SIG-M5 treated with dmso at 0.1 percent for 504 hours (cell line): Measurements from ENCODE around the gene LCN2.
"Not testable (repeated sequence)": the region's sequence is repeated elsewhere in the genome, so short reads cannot be mapped to it uniquely, and the experiment has no call there.

ENCODE experiments used
- DNase-seq: peaks from one replicate; lab custom pipeline; 2025; ENCODE audit not compliant: unreplicated experiment; lab: John Stamatoyannopoulos, UW

LCN2 gene

GRCh38 chr9:128127990-128128835 is 21.0 kb upstream of the LCN2 start:
- DNase-seq, result peak; percentile 83

DNA sequence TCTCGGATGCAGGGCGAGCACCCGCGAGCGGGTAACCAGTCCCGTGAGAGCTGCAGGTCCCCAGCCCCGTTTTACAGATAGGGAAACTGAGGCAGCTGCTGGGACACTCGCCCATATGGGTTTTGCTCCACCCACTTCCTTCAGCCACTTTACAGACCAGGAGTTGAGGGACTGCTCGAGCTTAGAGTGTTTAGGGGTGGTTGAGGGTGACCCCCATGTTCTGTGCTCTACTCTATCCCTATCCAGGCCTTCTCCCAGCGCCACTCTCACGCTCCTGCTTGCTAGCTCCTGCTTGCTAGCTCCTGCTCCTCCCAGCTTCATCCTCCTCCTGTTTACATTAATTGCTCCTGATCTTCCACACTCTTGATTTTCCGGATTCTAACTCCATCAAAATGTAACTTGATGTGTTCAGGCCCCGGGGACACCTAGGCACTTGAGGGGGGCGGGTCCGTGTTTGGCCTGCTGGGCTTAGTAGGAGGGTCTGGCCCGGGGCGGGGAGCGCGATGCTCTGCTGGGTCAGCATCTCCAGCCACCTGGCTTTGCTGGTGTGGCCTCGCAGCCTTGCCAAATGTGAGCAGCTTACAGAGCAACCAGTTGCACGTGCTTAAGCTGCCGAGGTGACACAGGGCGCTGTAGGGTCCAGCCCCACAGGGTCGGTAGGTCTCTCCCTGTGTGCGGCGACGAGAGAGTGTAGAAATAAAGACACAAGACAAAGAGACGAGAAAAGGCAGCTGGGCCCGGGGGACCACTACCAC is 20.2 kb upstream of the LCN2 start:
- DNase-seq, result no peak

DNA sequence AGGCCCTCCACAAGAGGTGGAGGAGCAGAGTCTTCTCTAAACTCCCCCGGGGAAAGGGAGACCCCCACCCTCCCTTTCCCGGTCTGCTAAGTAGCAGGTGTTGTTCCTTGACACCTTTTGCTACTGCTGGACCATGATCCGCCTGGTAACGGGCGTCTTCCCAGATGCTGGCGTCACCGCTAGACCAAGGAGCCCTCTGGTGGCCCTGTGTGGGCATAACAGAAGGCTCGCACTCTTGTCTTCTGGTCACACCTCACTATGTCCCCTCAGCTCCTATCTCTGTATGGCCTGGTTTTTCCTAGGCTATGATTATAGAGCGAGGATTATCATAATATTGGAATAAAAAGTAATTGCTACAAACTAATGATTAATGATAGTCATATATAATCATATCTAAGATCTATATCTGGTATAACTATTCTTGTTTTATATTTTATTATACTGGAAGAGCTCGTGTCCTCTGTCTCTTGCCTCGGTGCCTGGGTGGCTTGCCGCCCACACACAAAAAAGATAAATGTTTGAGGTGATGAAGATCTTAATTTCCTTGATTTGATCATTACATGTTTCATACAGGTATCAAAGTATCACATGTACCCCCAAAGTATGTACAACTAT is 19.2 kb upstream of the LCN2 start:
- not testable (repeated sequence) for DNase-seq

DNA sequence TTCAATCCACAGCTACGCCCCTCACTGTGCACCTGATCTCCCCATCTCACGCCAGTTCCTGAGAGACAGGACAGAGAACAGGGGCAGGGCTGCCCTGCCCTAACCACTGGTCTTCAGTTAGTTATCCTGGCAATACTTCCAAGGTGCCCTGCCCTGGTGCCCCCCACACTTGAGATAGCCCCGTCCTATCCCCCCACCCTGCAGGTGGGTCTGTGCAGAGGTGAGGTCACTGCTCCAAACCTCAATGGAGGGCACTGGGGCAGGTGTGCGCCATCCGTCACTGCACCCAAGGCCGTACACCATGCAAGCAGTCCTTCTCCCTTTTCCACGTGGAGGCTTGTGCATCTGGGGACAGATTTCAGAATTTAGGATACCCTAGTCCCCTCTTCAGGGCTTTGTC is 18.6 kb upstream of the LCN2 start:
- DNase-seq, result not testable (repeated sequence)

DNA sequence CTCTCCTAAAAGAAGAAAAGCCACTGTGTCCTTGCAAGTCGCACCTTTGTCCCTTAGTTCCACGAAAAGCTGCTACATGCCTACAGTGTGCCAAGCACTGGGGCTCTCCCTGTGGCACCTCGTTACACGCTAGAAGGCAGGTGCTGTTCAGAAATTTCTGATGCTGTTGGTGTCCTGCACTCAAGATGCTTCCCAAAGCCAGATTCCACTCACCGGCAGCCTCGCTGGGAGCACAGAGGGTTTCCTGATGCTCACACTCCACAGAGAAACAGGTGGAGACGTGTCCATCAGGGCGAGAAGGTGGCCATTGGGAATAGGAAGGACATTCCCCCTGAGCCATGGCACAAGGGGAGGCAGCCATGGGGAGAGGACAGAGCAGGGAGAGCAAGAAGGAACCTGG is 17.9 kb upstream of the LCN2 start:
- DNase-seq, result not testable (repeated sequence)

GRCh38 chr9:128132139-128132538 is 17.1 kb upstream of the LCN2 start:
- DNase-seq, result not testable (repeated sequence)

GRCh38 chr9:128135561-128135960 is 13.7 kb upstream of the LCN2 start:
- not testable (repeated sequence) for DNase-seq

DNA sequence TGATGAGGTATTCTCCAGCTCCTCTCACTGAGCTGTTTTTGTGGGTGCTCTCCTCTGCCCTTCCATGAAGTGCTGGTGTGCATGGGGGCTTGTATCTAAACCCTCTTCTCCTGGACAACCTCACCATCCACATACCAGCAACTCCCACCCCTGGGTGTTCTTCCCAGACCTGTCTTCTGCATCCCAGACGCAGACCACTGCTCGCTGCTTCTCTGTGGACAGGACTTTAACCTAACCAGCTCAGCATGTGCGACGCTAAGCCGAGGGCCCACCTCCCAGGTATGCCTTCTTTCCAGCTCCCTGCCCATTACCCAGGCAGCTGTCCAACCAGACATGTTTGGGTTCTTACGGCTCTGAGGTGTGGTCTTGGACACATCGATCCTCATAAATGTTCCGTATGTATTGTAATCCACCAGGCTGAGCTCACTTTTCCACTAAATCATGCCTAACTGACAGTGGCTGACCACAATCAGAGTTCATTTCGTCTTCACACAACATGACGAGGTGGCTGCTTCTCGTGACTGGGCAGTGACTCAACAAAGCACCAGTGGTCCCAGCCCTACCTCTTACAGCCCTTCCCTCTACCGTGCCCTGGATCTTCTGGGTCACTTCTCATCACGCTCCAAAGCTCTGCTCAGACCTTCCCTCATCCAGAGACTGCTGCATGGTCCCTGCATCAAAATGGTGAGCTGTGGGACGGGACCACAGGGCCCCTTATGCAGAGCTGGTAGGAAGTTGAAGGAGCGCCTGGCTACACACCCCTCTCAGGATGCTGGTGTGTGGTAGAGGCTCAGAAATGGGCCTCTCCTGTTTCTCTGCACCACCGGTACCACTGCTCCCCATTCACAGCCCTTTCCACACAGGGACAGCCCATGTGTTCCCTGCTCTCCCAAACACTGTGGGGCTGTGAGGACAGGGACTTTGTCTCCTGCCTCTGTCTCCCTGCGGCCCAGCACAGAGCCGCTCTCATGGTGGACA is 12.1 kb upstream of the LCN2 start:
- no peak for DNase-seq

GRCh38 chr9:128138001-128138400 is 11.3 kb upstream of the LCN2 start:
- no peak for DNase-seq

DNA sequence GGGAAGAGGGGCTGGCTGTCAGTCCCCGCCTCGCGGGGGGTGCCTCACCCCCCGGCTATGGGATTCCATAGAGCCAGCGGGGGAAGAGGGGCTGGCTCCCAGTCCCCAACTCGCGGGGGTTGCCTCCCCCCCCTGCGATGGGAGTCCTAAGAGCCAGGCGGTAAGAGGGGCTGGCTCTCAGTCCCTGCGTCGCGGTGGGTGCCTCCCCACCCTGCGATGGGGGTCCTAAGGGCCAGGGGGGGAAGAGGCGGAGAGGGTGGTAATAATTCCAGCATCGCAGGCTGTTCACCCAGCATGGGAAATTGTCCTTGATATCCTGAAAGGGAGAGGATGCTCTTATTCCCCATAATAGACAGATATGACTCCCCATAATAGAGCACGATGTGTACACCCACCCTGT is 9.6 kb upstream of the LCN2 start:
- DNase-seq, result no peak

DNA sequence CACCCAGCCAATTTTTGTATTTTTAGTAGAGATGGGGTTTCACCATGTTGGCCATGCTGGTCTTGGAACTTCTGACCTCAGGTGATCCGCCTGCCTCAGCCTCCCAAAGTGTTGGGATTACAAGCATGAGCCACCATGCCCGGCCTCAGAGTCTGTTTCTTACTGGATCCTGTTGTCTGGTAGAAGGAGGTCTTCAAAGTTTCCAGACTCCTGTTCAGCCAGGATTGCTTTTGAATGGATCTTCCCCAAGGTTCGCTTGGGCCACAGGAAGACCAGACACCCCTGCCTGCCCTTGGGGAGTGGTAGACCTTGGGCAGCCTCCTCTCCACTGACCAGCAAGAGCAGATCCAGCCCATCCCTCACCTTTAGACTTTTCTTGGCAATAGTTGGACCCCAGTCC is 7.6 kb upstream of the LCN2 start:
- no peak for DNase-seq

DNA sequence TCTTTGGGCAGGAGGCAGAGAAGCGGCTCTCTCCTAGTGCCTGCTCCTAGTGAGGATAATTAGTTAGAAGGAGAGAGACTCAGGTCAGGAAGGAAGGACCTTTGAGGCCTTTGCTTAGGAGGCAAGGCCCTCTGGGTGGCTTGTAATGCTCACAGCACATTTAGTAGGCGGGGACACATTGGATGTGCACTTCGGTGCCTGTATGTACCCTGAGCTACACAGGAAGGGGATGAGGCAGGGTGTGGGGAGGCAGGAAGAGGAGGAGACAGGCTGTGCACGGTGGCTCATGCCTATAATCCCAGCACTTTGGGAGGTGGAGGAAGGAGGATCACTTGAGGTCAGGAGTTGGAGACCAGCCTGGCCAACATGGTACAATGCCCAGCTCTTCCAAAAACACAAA is 7.2 kb upstream of the LCN2 start:
- no peak for DNase-seq

DNA sequence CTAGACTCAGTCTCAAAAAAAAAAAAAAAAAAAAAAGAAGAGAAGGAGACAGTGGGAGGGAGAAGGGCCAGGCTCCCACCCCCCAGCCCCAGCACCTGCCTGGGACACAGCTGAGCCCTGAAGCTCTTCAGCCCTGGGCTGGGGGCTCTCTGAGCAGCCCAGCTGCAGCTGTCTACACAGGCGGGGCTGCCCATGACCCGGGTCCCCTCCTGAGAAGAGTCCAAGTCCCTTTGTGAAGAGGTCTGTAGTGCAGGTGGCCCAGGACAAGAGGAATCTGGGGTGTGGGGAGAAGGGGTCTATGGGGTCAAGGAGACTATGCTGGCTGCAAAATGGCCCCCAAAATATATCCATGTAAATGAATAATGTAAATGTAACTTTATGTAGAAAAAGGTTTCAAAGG is 6.7 kb upstream of the LCN2 start:
- no peak for DNase-seq

- DNase-seq, result no peak
Observed at GRCh38 chr9:128143525-128144238, 5.6 kb upstream of the LCN2 start.

GRCh38 chr9:128144239-128145181 is 4.7 kb upstream of the LCN2 start:
- no peak for DNase-seq

DNA sequence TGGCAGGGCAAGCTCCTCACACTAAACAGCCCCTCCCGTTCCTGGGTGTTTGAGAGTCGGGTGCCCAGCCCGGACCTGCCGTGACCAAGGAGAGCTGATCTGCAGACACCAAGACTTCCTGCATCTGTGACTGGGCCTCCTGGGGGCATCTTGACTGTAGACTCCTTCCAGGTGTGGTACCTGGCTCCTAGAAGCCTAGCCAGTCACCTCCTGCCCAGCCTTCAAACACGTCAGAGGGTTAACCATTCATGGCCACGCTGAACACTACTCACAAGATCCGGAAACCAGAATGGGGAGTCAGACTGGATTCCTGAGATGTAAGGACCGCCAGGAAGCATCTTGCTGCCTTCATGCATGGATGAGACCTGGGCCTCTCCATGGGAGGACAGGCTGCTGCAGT is 3.7 kb upstream of the LCN2 start:
- DNase-seq, result peak; percentile 38

DNA sequence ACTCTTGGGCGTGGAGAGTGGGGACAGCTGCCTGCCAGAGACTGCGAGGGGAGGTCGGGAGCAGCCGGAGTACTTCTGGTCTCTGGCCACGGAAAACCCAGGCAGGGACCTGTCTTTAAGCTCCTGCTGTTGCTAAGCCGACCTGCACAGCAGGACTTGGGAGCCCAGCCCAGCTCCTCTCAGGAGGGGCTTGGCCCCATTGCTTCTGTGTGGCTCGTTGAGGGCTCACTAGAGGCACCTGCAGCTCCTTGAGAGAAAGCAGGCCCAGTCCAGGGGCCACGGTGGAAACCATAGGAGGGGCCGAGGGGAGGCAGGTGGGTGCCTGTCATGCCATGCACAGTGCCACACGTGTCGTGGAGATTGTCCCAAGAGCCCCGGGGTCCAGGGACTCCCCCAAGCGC is 3.3 kb upstream of the LCN2 start:
- DNase-seq, result no peak

DNA sequence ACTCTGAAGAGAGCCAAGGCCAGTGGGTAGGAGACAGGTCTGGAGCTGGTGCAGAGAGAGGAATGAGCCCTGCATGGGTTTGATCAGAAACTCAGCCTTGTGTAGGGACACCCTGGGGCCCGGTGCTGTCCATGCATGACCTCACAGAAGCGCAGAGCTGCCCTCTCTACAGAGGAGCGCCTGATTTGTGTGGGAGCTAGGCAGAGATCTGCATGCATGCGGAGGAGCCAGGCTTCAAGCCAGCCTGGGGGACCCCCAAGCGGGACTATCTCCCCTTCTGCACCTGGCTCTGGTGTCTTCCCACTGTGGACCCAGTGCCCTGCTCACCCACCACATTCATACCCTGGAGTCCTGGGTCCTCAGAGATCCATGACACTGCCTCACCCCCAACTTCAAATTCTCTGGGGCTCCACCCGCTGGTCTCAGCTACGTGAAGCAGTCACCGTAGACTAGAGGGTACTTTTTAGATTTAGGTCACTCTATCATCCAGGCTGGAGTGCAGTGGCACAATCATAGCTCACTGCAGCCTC is 2.6 kb upstream of the LCN2 start:
- DNase-seq, result no peak

GRCh38 chr9:128148509-128149000 is 698 bp upstream of the LCN2 start:
- no peak for DNase-seq
